ENCODE data around the gene AMELX.
A peak's percentile ranks its signal among the peaks of the same experiment; 100 is the strongest.

AMELX gene

DNA sequence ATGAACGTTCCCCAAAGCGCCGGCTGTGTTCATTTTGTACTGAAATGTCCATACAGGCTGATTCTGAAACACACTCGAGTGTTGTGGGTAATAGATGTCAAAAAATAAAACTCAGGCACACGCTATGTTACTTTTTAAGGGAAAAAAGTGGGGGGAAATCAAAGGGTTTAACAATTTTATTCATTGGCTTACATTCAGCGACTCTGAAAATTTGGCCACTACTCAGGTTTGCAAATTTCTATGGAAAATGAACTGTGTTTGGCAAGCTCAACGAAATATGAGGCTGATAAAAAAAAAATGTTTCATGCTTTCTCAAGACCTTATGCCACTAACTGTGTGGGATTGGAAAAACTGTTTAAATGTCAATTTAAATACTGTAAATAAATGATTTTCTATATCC lies 18.5 kb downstream of the AMELX start:
- no peak for DNase-seq

GRCh38 chrX:11319806-11320520 lies 26.8 kb downstream of the AMELX start:
- DNase-seq: no peak

- DNase-seq: no peak
Observed at GRCh38 chrX:11321986-11322385, 28.8 kb downstream of the AMELX start.

GRCh38 chrX:11328134-11328533 lies 34.9 kb downstream of the AMELX start:
- no peak for DNase-seq

GRCh38 chrX:11329021-11329420 lies 35.8 kb downstream of the AMELX start:
- no peak for DNase-seq

GRCh38 chrX:11331788-11332187 lies 38.6 kb downstream of the AMELX start:
- DNase-seq: no peak

- DNase-seq: no peak
Observed at GRCh38 chrX:11334165-11334564, 41.0 kb downstream of the AMELX start.

GRCh38 chrX:11336201-11336600 lies 43.0 kb downstream of the AMELX start:
- DNase-seq: no peak

DNA sequence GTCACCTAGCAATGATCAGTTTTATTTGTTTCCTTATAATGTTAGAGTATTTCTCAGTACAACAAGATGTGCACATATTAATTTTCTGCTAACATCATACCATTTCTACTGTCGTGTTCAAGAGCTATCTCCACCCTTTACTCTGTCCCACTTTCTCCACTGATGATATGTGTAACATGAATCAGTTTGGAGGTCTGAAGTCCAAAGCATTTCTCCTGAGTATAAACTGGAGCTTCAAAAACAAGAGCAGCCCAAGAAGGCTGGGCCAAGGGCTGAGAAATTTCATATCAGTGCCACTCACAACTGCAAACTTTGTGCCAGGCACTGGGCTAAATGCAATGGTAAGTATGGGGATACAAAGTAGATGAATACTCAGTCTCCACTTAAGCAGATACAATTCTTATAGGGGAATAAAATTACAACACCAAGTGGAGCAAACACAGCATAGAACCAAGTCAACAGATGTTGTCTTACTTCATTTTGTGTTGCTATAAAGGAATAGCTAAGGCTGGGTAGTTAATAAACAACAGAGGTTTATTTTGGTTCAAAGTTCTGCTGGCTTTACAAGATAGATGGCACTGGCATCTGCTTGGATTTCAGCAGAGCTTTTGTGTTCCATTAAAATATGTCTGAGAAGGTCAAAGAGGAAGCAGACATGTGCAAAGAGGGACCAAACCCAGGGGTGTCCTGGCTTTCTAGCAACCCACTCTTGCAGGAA lies 44.2 kb downstream of the AMELX start:
- DNase-seq: no peak

- DNase-seq: peak; percentile 51
Observed at GRCh38 chrX:11341274-11342201, 48.3 kb downstream of the AMELX start.

GRCh38 chrX:11342673-11343072 lies 49.5 kb downstream of the AMELX start:
- DNase-seq: no peak

- DNase-seq: no peak
Observed at GRCh38 chrX:11346121-11346682, 53.0 kb downstream of the AMELX start.

GRCh38 chrX:11347300-11347699 lies 54.1 kb downstream of the AMELX start:
- no peak for DNase-seq

- DNase-seq: no peak
Observed at GRCh38 chrX:11349020-11349419, 55.8 kb downstream of the AMELX start.

GRCh38 chrX:11349661-11350337 lies 56.6 kb downstream of the AMELX start:
- DNase-seq: no peak
